C4-2B (cell line): ENCODE measurements around the gene TM9SF1.

Source experiments
- H3K27ac ChIP-seq: fragments of 450-650 bp; 2 replicates; pipeline ENCODE4 v1.5.1; 2017
- ZFX ChIP-seq: fragments of 450-650 bp; IDR thresholded peaks from 2 replicates; pipeline ENCODE4 v1.6.1; 2017
- TF ChIP-seq, protein P1 (sequence below): fragments of 450-650 bp; conservative IDR thresholded peaks from 2 replicates; pipeline ENCODE4 v1.5.1; 2017; ENCODE audit warnings: mild to moderate bottlenecking

The TM9SF1 gene, protein sequence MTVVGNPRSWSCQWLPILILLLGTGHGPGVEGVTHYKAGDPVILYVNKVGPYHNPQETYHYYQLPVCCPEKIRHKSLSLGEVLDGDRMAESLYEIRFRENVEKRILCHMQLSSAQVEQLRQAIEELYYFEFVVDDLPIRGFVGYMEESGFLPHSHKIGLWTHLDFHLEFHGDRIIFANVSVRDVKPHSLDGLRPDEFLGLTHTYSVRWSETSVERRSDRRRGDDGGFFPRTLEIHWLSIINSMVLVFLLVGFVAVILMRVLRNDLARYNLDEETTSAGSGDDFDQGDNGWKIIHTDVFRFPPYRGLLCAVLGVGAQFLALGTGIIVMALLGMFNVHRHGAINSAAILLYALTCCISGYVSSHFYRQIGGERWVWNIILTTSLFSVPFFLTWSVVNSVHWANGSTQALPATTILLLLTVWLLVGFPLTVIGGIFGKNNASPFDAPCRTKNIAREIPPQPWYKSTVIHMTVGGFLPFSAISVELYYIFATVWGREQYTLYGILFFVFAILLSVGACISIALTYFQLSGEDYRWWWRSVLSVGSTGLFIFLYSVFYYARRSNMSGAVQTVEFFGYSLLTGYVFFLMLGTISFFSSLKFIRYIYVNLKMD

DNA sequence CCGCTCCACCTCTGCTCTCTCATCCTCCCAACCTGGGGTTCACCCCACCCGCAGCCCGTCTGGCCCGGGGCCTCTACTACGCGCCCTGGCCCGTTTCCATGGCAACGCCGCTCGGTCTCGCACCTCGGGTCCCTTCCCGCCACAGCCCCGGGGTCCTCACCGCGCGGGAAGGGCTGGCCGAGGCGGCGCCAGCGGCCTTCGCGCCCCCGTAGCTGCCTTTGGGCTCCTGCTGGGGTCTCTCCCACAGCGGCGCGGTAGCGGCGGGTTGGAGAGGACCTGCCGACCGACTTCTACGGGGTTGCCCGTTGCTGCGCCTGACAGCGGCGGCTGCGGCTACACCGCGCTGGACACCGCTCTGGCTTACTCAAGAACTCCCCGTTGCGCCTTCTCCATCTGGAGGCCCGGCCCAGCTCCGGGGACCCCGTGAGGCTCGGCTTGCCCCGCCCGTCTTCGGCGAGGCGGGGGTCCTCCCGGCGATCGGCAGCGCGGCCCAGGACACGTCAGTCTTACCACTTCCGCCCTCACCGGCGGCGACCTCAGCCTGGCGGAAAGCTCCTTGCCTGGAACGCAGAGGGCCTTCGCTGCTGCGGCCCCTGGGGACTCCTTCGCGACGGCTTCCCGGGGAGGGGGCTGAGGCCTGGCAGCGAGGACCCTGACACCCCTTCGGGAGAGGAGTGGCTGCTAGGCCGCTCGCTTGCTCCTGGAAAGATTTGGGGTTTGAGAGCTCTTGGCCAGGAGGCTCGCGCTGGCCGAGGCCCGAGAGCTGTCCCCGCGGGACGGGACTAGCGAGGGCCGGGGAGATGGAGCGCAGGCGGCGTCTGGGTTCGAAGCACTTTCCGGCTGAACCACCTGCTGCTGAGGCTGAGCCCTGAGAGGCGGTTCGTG is at the start of gene TM9SF1:
Gene TM9SF1, minus strand, starts transcription at position 256 of the 885 bp plus-strand sequence. CDS start 422 bp downstream, outside the sequence.
- TF ChIP-seq ZFX = peak; percentile 95
- TF ChIP-seq, protein P1, sequence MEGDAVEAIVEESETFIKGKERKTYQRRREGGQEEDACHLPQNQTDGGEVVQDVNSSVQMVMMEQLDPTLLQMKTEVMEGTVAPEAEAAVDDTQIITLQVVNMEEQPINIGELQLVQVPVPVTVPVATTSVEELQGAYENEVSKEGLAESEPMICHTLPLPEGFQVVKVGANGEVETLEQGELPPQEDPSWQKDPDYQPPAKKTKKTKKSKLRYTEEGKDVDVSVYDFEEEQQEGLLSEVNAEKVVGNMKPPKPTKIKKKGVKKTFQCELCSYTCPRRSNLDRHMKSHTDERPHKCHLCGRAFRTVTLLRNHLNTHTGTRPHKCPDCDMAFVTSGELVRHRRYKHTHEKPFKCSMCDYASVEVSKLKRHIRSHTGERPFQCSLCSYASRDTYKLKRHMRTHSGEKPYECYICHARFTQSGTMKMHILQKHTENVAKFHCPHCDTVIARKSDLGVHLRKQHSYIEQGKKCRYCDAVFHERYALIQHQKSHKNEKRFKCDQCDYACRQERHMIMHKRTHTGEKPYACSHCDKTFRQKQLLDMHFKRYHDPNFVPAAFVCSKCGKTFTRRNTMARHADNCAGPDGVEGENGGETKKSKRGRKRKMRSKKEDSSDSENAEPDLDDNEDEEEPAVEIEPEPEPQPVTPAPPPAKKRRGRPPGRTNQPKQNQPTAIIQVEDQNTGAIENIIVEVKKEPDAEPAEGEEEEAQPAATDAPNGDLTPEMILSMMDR = no peak
- H3K27ac ChIP-seq = peak within 1 kb of the TSS; percentile 95

DNA sequence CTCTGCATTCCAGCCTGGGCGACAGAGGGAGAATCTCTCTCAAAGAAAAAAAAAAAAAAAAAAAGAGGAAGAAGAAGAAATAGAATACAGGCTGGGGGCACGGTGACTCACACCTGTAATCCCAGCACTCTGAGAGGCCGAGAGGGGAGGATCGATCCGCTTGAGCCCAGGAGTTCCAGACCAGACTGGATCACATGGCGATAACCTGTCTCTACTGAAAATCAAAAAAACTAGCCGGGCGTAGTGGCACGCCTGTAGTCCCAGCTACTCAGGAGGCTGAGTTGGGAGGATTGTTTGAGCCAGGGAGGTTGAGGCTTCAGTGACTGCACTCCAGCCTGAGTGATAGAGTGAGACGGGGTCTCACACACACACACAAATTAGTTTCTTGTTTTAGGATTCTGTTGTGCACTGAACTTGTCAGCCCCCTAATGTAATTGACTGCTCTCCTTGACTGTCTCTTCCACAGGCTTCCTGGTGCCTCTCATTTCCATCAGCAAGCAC is 48.1 kb upstream of the TM9SF1 start:
- H3K27ac ChIP-seq = peak overlapping the region; percentile 79
- TF ChIP-seq, protein P1 = no peak
- TF ChIP-seq ZFX = no peak

DNA sequence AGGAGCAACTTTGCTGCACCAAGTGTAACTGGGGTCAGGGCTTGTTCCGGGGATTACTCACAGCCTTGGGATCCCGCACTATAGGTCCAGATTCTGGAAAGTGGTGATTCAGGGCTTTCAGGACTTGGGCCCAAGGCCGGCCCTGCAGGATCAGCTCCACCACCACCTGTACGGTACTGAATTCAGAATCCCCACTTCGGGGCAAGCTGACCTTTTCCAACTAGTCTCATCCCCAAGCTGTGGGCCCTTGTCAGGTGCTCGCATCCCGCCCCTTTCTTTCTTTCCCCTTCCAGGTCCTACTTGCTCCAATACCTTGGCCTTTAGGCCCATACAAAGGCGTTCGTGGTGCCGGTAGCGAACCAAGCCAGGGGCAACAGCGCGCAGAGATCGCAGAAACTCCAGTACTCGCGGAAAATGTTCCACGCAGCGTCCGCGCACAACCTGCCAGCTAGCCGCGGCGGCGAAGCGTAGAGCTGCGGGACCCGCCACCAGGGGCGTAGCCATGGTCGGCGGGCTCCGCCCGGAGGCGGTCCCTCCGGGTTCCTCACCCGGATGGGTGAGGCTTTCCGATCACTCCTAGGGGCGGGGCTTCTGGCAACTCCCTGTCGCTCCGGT is 46.7 kb upstream of the TM9SF1 start:
- TF ChIP-seq, protein P1 = no peak
- TF ChIP-seq ZFX = no peak
- peak overlapping the region; percentile 79 for H3K27ac ChIP-seq

DNA sequence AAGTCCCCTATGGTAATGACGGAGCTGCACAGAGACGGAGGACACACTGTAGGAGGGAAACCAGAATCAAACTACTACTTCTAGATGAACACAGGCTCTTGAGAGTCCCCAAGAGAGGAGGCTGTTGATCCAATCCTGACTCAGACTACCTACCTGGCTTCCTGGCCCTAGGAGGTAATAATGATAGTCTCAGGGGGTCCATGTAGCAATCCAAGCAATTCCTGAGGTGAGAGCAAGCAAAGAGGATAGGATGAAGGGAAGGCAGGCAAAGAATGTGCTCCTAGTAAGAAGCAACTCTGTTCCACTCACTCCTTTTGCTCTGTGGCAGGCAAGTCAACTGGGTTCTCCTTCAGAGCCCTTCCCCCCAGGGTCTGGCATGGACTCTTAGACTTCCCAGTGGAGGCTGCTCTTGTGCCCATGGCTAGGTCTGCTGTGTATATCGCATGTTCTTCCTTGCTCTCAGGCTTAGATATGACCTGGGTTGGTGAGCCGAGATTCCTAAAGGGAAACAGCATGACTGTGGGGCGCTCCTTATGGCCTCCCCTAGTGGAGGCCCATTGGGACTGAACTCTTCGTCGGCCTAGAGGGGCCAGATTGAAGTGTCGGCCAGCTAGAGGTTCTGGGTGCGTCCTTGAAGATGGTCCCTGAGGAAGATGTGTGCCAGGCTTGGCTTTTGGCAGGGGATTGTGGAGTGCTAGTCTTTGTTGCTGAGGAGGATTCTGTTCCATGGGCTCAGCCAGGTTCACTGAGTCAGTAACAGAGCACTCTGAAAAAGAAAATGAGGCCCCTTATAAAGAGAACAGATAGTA is 45.1 kb upstream of the TM9SF1 start:
- H3K27ac ChIP-seq = no peak overlapping the region
- TF ChIP-seq ZFX = no peak
- TF ChIP-seq, protein P1 = no peak

DNA sequence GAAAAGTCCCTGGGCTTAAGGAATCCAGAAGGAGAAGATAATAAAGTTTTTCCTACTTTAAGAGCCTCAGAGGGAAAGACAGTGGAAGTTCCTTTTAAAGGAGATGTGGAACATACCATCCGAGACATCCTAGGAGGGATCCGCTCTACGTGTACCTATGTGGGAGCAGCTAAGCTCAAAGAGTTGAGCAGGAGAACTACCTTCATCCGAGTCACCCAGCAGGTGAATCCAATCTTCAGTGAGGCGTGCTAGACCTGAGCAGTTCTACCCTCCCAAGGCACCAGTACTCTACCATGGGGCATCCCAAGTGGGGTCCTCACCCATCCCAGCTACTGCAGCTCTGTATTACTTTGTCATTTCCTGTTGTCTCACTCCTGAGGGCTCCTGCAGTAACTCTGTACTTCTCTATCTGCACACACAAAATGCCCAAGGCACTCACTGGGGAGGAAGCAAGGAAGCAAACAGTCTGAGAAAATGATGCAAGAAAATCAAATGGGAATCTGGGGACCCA is 43.3 kb upstream of the TM9SF1 start:
- TF ChIP-seq ZFX = no peak
- TF ChIP-seq, protein P1 = no peak
- no peak overlapping the region for H3K27ac ChIP-seq

DNA sequence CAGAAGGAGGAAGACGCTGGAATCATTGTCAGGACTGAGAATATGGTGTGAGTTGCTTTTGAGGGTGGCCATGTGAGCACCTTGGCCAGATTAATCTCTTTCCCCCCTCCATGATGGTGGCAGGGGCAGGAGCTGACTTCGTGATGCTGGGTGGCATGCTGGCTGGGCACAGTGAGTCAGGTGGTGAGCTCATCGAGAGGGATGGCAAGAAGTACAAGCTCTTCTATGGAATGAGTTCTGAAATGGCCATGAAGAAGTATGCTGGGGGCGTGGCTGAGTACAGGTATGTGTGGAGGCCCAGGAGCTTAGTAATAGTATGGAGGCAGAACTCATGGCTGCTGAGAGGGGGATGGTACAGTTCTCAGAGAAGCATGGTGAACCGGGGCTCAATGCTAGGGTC is 42.9 kb upstream of the TM9SF1 start:
- TF ChIP-seq, protein P1 = no peak
- no peak for TF ChIP-seq ZFX

More for the DNA sequence above, 42.9 kb upstream of the TM9SF1 start:
- no peak overlapping the region for H3K27ac ChIP-seq
